HepG2 (cell line): Measurements from ENCODE around the gene CS. TPM values are rescaled to one million over a fixed set of nuclear protein-coding genes. Genes with fewer than 3 reads are reported as not detected.

ENCODE experiments used
- BORCS8-MEF2B ChIP-seq: sonication (generic); formaldehyde crosslinking; IDR thresholded peaks from 2 replicates; pipeline ENCODE4 v1.8.0; 2022; ENCODE audit warnings: mild to moderate bottlenecking, missing genetic modification reagents
- KAT8 ChIP-seq: IDR thresholded peaks from 2 replicates; pipeline ENCODE4 v1.6.1; 2016; ENCODE audit warnings: missing genetic modification reagents, missing compliant biosample characterization
- KLF12 ChIP-seq: sonication (generic); formaldehyde crosslinking; IDR thresholded peaks from 2 replicates; pipeline ENCODE4 v1.4.0; 2020; ENCODE audit warnings: missing genetic modification reagents, borderline replicate concordance
- MED8 ChIP-seq: sonication (generic); formaldehyde crosslinking; IDR thresholded peaks from 2 replicates; pipeline ENCODE4 v1.8.1; 2023; ENCODE audit warnings: mild to moderate bottlenecking, missing genetic modification reagents; ENCODE audit not compliant: insufficient replicate concordance
- NCOA5 ChIP-seq: sonication (generic); formaldehyde crosslinking; IDR thresholded peaks from 2 replicates; pipeline ENCODE4 v1.4.0; 2020; ENCODE audit warnings: missing genetic modification reagents
- NKX3-1 ChIP-seq: sonication (generic); formaldehyde crosslinking; IDR thresholded peaks from 2 replicates; pipeline ENCODE4 v1.5.0; 2020; ENCODE audit warnings: missing genetic modification reagents
- PTBP1 ChIP-seq: fragments of 200-400 bp; formaldehyde crosslinking; IDR thresholded peaks from 2 replicates; pipeline ENCODE4 v1.6.1; 2018; ENCODE audit warnings: low read length, low read depth; ENCODE audit not compliant: poor library complexity, severe bottlenecking
- SRF ChIP-seq: IDR thresholded peaks from 2 replicates; pipeline ENCODE4 v1.6.1; 2011; ENCODE audit warnings: mild to moderate bottlenecking, low read depth, low read length, moderate library complexity
- SRSF4 ChIP-seq: fragments of 200-400 bp; formaldehyde crosslinking; IDR thresholded peaks from one replicate; pipeline ENCODE4 v1.6.1; 2018; ENCODE audit warnings: mild to moderate bottlenecking, low read depth, low read length, moderate library complexity; ENCODE audit not compliant: poor library complexity, severe bottlenecking
- STAT5B ChIP-seq: sonication (generic); formaldehyde crosslinking; IDR thresholded peaks from 2 replicates; pipeline ENCODE4 v1.4.0; 2020; ENCODE audit warnings: missing genetic modification reagents
- ZFP1 ChIP-seq: IDR thresholded peaks from 2 replicates; pipeline ENCODE4 v1.6.1; 2016
- ZNF501 ChIP-seq: sonication (generic); formaldehyde crosslinking; IDR thresholded peaks from 2 replicates; pipeline ENCODE4 v1.5.1; 2020; ENCODE audit warnings: mild to moderate bottlenecking, moderate library complexity, missing genetic modification reagents
- ZNF562 ChIP-seq: sonication (generic); formaldehyde crosslinking; IDR thresholded peaks from 2 replicates; pipeline ENCODE4 v1.8.0; 2022; ENCODE audit warnings: missing genetic modification reagents, borderline replicate concordance
- ZNF614 ChIP-seq: IDR thresholded peaks from 2 replicates; pipeline ENCODE4 v1.6.1; 2018; ENCODE audit warnings: missing biosample characterization, missing genetic modification reagents, inconsistent platforms, borderline replicate concordance
- ZNF670 ChIP-seq: sonication (generic); formaldehyde crosslinking; IDR thresholded peaks from 2 replicates; pipeline ENCODE4 v1.8.0; 2022; ENCODE audit warnings: mild to moderate bottlenecking, missing genetic modification reagents, borderline replicate concordance
- ZNF672 ChIP-seq: sonication (generic); formaldehyde crosslinking; IDR thresholded peaks from 2 replicates; pipeline ENCODE4 v1.8.1; 2022; ENCODE audit warnings: missing genetic modification reagents
- polyA plus RNA-seq, 8 experiments: library from polyadenylated mRNA; depleted of rRNA in 3 of 8; stranded (reverse) in 7 of 8; unstranded in 1 of 8; fragments of >200 nt; fragmentation: Illumina TruSeq in 4 of 8; extraction: Trizol in 4 of 8; gene quantifications; 2 replicates each; pipeline versions ENCODE4 v1.2.1 to v1.2.3, GENCODE V29; 2011 to 2016; ENCODE audit warnings: low read depth in 4 of 8, missing spikeins in 1 of 8, mixed read lengths in 1 of 8; ENCODE audit not compliant: insufficient read depth in 1 of 8
- total RNA-seq, 5 experiments: library from RNA; depleted of rRNA; stranded (reverse); fragments of >200 nt; fragmentation: Illumina TruSeq; extraction: Trizol; gene quantifications; 2 replicates each; pipeline ENCODE4 v1.2.3, GENCODE V29; 2016; ENCODE audit warnings: low read depth in 1 of 5
- TF ChIP-seq, protein P1 (sequence below): sonication (generic); formaldehyde crosslinking; IDR thresholded peaks from 2 replicates; pipeline ENCODE4 v1.8.0; 2022; ENCODE audit warnings: mild to moderate bottlenecking, missing genetic modification reagents, moderate library complexity
- TF ChIP-seq, protein P2 (sequence below): sonication (generic); formaldehyde crosslinking; IDR thresholded peaks from 2 replicates; pipeline ENCODE4 v1.4.0; 2020; ENCODE audit warnings: missing genetic modification reagents
- TF ChIP-seq, protein P3 (sequence below): sonication (generic); formaldehyde crosslinking; IDR thresholded peaks from 2 replicates; pipeline ENCODE4 v1.4.0; 2020; ENCODE audit warnings: low read depth, mild to moderate bottlenecking, missing genetic modification reagents
- TF ChIP-seq, protein P4 (sequence below): sonication (generic); formaldehyde crosslinking; IDR thresholded peaks from 2 replicates; pipeline ENCODE4 v1.4.0; 2020; ENCODE audit warnings: missing genetic modification reagents
- TF ChIP-seq, protein P5 (sequence below): sonication (generic); IDR thresholded peaks from 2 replicates; pipeline ENCODE4 v1.6.1; 2016; ENCODE audit warnings: low read depth, borderline replicate concordance
- TF ChIP-seq, protein P6 (sequence below): sonication (generic); formaldehyde crosslinking; IDR thresholded peaks from 2 replicates; pipeline ENCODE4 v1.4.0; 2020; ENCODE audit warnings: missing genetic modification reagents

The CS gene
- total and polyA plus RNA-seq, 2 of the 13 experiments (the other 11 are each of a cell fraction or from before 2014, with no cell fraction given) = 173 to 175 TPM

DNA sequence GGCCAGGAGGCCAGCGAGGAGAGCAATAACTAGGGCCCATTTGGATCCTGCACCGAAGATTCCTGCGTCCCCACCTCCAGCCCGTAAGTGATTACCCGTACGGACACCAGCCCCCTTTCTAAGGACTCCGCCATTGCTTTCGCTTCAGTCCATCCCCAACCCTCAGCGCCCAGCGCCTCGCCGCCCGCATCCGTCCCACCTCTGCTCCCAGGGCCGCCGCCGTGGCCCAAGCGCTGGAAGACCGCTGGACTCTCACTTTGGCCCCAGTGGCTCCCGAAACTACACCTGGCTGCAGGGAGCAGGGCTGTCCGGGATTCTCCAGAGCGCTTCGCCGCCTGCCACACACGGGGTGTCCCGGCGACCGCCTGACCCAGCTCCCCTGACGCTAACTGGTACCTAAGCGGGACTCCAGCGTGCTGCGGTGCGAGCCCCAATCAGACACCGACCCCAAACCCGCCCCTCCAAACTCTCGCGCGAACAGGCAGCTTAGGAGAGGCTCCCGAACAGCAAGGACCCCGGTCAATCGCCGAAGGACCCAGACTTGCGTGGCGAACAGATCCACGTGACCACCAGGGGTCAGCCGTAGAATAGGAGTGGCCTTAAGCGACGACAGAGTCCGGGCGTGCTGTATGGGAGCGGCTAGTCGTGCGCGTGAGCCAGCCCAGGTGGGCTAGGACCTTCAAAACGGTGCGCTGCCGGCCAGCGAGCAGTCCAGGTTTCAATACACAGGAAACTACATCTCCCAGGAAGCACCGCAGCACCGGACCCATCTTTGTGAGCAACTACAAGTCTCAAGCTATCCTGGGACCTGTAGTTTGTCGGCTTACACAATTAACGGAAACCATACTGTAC lies 15.7 kb upstream of the CS start, which contains the start of gene CNPY2 (continued):
- TF ChIP-seq, protein P1, sequence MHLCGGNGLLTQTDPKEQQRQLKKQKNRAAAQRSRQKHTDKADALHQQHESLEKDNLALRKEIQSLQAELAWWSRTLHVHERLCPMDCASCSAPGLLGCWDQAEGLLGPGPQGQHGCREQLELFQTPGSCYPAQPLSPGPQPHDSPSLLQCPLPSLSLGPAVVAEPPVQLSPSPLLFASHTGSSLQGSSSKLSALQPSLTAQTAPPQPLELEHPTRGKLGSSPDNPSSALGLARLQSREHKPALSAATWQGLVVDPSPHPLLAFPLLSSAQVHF (CRISPR knock-in tag) = no peak; the same call in 1 of the 2 replicates
- TF ChIP-seq PTBP1 (no peak), BORCS8-MEF2B (CRISPR knock-in tag) (peak; percentile 85; the same call in 1 of the 2 replicates), ZNF562 (CRISPR knock-in tag) (no peak), ZNF670 (CRISPR knock-in tag) (no peak), NKX3-1 (peak; percentile 89), SRF (no peak), KAT8 (peak; percentile 90), ZNF501 (CRISPR knock-in tag) (peak; percentile 88), ZNF614 (CRISPR knock-in tag) (no peak), ZFP1 (peak; percentile 94), KLF12 (CRISPR knock-in tag) (no peak; the same call in 1 of the 2 replicates), SRSF4 (no peak), NCOA5 (CRISPR knock-in tag) (no peak), ZNF672 (CRISPR knock-in tag) (no peak), MED8 (CRISPR knock-in tag) (peak; percentile 55), STAT5B (CRISPR knock-in tag) (no peak)
- TF ChIP-seq, protein P2, sequence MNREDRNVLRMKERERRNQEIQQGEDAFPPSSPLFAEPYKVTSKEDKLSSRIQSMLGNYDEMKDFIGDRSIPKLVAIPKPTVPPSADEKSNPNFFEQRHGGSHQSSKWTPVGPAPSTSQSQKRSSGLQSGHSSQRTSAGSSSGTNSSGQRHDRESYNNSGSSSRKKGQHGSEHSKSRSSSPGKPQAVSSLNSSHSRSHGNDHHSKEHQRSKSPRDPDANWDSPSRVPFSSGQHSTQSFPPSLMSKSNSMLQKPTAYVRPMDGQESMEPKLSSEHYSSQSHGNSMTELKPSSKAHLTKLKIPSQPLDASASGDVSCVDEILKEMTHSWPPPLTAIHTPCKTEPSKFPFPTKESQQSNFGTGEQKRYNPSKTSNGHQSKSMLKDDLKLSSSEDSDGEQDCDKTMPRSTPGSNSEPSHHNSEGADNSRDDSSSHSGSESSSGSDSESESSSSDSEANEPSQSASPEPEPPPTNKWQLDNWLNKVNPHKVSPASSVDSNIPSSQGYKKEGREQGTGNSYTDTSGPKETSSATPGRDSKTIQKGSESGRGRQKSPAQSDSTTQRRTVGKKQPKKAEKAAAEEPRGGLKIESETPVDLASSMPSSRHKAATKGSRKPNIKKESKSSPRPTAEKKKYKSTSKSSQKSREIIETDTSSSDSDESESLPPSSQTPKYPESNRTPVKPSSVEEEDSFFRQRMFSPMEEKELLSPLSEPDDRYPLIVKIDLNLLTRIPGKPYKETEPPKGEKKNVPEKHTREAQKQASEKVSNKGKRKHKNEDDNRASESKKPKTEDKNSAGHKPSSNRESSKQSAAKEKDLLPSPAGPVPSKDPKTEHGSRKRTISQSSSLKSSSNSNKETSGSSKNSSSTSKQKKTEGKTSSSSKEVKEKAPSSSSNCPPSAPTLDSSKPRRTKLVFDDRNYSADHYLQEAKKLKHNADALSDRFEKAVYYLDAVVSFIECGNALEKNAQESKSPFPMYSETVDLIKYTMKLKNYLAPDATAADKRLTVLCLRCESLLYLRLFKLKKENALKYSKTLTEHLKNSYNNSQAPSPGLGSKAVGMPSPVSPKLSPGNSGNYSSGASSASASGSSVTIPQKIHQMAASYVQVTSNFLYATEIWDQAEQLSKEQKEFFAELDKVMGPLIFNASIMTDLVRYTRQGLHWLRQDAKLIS = no peak
- TF ChIP-seq, protein P3, sequence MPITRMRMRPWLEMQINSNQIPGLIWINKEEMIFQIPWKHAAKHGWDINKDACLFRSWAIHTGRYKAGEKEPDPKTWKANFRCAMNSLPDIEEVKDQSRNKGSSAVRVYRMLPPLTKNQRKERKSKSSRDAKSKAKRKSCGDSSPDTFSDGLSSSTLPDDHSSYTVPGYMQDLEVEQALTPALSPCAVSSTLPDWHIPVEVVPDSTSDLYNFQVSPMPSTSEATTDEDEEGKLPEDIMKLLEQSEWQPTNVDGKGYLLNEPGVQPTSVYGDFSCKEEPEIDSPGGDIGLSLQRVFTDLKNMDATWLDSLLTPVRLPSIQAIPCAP = no peak
- TF ChIP-seq, protein P4, sequence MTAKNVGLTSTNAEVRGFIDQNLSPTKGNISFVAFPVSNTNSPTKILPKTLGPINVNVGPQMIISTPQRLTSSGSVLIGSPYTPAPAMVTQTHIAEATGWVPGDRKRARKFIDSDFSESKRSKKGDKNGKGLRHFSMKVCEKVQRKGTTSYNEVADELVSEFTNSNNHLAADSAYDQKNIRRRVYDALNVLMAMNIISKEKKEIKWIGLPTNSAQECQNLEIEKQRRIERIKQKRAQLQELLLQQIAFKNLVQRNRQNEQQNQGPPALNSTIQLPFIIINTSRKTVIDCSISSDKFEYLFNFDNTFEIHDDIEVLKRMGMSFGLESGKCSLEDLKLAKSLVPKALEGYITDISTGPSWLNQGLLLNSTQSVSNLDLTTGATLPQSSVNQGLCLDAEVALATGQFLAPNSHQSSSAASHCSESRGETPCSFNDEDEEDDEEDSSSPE (CRISPR knock-in tag) = peak; percentile 70
- TF ChIP-seq, protein P5, sequence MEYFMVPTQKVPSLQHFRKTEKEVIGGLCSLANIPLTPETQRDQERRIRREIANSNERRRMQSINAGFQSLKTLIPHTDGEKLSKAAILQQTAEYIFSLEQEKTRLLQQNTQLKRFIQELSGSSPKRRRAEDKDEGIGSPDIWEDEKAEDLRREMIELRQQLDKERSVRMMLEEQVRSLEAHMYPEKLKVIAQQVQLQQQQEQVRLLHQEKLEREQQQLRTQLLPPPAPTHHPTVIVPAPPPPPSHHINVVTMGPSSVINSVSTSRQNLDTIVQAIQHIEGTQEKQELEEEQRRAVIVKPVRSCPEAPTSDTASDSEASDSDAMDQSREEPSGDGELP = peak; percentile 78
- TF ChIP-seq, protein P6, sequence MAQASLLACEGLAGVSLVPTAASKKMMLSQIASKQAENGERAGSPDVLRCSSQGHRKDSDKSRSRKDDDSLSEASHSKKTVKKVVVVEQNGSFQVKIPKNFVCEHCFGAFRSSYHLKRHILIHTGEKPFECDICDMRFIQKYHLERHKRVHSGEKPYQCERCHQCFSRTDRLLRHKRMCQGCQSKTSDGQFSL (CRISPR knock-in tag) = peak; percentile 47; the same call in 1 of the 2 replicates
